Activated T-helper 1 cell treated with anti-CD3 and anti-CD28 coated beads, Interleukin-12 subunit alpha, Interleukin-12 subunit beta, Interleukin-2, Interleukin-4 antibody, amounts not matched to agents 30 ng/mL and 10 ng/mL and 1 ng/mL, durations not matched to agents 14 hours and 24 hours and 36 hours (primary cell): ENCODE data around the gene TMEM14C. TPM values are rescaled to one million over a fixed set of nuclear protein-coding genes. Genes with fewer than 3 reads are reported as not detected.

Experiments
- total RNA-seq: library from RNA; stranded (reverse); gene quantifications from 2 replicates; pipeline ENCODE4 v1.2.3, GENCODE V29; 2022

Gene TMEM14C
- total RNA-seq, 1 donor from 2014 or later, result 57.3 TPM

Other genes starting within 250 kb of the TMEM14C start
- gene GCNT2, start 201.7 kb upstream of the TMEM14C start, total RNA-seq, result 2.0 and 3.0 TPM in 2 replicates
- gene C6orf52, start 28.5 kb upstream of the TMEM14C start, total RNA-seq, result 3.6 and 6.0 TPM in 2 replicates
- gene PAK1IP1, start 28.1 kb upstream of the TMEM14C start, total RNA-seq, result 35.3 and 37.4 TPM in 2 replicates
- gene TMEM14B, start 24.7 kb downstream of the TMEM14C start, total RNA-seq, result 82.1 and 83.7 TPM in 2 replicates
- 0.67 and 0.73 TPM in 2 replicates for gene MAK, start 115.5 kb downstream of the TMEM14C start, total RNA-seq
- gene GCM2, start 159.0 kb downstream of the TMEM14C start, total RNA-seq, result not detected in 2 replicates
- not detected in 2 replicates for gene SYCP2L, start 164.0 kb downstream of the TMEM14C start, total RNA-seq